GM18861 (cell line): ENCODE data around the gene B3GNT3.
"Not testable (repeated sequence)": the region's sequence is repeated elsewhere in the genome, so short reads cannot be mapped to it uniquely, and the experiment has no call there.

Source experiments
- ATAC-seq: cut with Tn5 transposase; IDR thresholded peaks from one replicate; pipeline ENCODE4 v1.9.1; 2021; ENCODE audit not compliant: unreplicated experiment

The B3GNT3 gene

DNA sequence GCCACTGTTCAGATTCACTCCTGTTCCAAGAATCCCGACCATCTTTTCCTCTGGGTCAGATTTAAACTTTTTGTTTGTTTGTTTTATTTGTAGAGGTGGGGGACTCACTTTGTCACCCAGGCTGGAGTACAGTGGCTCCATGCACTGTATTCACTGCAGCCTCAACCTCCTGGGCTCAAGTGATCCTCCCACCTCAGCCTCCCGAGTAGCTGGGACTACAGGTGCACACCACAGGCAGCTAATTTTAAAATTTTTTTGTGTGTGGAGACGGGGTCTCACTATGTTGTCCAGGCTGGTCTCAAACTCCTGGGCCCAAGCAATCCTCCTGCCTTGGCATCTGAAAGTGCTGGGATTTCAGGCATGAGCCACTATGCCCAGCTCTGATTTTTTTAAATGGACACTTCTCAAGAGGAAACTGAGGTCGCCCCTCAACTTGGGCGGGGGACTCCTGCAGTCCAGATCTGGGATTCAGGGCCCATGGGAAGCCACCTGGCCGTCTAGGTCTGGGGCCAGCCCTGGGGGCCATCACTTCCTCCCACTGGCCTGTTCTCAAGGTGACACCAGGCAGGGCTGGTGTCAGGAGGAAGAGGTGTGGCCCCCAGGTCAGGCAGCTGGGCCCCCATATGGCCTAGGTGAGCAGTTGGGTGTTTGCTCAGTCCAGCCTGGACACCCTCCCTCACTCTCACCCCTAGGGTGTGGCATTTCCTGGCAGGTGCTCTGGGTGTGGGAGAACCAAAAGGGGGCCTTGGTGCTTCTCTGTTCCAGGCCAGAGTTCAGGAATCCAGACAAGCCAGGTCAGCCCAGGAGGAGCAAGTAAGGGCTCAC is 1.3 kb downstream of the B3GNT3 start:
- no peak for ATAC-seq

DNA sequence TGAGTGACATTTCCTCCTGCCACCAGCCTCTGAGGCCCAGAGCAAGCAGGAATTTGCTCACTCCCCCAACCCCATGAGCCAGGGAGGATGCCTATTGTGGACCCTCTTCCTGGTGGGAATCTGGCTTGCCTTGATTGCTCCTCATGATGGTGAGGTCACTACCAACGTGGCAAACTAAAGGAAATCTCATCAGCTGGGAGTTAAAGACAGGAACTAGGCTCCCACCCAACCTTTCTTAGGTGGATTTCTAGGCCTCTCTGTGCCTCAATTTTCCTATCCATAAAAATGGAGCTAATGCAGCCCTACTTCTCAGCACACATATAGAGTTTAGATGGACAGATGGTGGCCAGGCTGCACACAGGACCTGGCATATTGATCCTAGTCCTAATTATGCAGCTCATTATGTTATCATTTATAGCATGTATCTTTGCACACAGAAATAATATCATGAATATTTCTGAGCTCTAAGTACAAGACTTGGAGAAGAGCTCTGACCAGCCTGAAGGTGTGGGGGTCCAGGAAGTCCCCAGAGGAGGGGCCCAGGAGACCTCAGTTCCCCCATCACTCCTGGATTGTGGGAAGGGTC is 2.0 kb downstream of the B3GNT3 start:
- ATAC-seq: no peak

DNA sequence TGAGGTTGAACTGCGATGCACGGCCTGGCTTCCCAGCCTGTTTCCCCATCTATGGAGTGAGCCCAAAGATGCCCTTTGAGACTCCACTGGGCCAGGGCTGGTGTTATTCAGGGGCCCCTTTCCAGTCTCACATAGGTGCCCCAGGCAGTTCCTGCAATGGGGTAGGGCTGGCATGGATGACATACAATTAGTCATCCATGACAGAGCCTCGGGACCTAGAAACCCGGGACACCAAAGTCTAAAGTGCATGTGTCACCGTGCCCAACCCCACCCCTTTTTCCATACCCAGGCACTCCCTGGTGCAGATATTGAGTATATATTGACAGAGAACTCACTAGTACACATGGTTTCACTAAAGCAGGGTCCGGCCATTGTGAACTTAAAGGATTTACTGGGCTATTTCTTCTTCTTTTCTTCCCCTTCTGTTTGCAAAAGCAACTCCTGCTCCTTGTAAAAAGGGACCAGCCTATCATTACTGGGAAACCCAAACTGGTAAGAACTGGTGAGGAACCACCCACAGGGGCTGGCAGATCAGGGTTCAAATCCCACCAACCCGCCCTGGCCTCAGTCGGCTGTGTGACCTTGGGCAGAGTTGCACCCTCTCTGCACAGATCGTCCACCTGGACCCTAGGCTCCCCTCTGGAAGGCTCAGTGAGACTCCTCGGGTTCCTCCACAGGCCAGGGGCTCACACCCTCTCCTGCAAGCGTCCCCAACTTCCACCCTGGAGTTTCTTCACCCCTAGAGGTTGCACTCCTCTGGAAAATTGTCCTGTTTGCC is 2.7 kb downstream of the B3GNT3 start:
- no peak for ATAC-seq

DNA sequence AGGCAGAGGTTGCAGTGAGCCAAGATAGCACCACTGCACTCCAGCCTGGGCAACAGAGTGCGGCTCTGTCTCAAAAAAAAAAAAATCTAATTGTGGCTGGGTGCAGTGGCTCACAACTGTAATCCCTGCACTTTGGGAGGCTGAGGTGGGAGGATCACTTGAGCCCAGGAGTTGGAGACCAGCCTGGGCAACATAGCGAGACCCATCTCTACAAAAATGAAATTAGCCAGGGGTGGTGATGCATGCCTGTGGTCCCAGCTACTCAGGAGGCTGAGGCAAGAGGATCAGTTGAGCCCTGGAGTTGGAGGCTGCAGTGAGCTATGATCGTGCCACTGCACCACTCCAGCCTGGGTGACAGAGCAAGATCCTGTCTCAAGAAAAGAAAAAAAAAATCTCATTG is 3.7 kb downstream of the B3GNT3 start:
- ATAC-seq: not testable (repeated sequence)

DNA sequence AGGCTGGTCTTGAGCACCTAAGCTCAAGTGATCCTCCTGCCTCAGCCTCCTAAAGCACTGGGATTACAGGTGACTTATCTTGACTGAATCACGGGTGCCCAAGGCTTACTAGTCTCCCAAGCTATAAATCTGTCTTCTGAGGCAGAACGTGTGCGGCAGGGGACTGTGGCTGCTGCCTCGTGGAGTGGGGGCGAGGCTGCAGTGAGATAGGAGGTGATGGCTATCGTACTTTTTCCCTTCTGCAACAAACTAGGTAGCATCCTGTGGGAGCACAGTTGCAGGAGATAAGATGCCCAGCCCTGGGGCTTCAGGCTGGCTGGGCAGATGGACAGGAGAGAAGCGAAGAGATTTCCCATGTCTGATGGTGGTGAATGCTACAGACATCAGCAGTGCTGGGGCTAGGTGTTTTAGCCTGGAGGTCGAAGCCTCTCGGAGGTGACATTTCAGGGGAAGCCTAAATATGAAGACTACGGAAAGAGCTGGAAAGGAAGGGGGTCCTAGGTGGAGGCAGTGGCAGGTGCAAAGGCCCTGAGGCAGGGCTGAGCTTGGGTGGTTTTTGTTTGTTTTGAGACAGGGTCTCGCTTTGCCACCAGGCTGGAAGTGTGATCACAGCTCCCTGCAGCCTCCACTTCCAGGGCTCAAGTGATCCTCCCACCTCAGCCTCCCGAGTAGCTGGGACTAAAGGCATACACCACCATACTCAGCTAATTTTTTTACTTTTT is 7.4 kb downstream of the B3GNT3 start:
- ATAC-seq: no peak

DNA sequence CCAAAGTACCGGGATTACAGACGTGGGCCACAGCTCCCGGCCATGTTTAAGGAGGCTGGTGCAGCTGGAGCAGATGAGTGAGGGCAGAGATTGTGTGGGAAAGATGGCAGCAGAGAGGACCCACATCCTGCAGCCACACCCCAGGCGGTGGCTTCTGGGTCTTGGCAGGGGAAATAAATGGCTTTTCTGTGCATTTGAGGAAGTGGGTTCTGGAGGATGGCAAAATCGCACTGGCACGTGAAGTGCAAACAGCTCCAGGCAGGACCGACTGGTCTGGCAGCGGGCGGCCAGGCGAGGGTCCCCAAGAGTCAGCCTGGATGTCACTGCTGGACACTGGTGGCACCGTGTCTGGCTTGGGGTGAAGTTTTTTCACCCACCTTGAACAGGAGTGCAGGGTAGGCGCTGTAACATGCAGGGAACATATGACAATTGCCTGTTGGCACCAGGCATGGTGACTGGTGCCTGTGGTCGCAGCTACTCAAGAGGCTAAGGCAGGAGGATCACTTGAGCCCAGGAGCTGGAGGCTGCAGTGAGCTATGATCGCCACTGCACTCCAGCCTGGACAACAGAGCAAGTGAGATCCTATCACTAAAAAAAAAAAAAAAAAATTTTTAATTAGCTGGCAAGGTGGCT is 8.4 kb downstream of the B3GNT3 start:
- no peak for ATAC-seq

DNA sequence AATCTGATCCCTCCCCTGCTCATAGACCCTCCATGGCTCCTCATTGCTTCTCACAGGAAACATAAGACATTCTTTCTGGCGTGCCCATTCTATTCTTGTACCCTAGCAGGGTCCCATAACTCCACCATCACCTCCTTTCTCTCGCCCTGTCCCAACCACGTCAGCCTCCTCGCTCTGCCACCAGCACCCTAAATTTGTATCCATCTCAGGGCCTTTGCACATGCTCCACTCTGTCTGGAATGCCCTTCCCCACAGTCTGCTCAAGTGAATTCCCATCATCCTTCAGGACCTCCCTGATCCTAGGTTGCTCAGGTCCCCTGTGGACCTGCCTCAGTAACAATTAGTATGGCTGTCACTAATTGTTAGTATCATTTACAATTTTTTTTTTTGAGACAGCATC is 10.5 kb downstream of the B3GNT3 start:
- no peak for ATAC-seq

DNA sequence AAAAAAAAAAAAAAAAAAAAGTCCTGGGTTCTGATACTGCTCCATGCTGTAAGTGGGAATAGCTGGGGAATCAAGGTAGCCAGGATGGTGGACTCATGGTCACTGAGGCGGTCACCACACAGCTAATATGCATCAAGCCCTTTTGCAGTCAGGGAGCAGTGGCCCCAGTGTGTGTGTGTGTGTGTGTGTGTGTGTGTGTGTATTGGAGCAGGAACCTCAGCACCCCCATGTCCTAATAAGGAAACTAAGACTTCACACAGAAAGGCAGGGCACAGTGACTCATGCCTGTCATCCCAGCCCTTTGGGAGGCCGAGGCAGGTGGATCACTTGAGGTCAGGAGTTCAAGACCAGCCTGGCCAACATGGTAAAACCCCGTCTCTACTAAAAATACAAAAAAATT is 12.0 kb downstream of the B3GNT3 start:
- ATAC-seq: no peak

DNA sequence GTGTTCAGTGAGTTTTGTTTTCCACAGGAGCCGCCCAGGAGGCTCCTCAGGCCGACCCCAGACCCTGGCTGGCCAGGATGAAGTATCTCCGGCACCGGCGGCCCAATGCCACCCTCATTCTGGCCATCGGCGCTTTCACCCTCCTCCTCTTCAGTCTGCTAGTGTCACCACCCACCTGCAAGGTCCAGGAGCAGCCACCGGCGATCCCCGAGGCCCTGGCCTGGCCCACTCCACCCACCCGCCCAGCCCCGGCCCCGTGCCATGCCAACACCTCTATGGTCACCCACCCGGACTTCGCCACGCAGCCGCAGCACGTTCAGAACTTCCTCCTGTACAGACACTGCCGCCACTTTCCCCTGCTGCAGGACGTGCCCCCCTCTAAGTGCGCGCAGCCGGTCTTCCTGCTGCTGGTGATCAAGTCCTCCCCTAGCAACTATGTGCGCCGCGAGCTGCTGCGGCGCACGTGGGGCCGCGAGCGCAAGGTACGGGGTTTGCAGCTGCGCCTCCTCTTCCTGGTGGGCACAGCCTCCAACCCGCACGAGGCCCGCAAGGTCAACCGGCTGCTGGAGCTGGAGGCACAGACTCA is 12.9 kb downstream of the B3GNT3 start:
- ATAC-seq: no peak

DNA sequence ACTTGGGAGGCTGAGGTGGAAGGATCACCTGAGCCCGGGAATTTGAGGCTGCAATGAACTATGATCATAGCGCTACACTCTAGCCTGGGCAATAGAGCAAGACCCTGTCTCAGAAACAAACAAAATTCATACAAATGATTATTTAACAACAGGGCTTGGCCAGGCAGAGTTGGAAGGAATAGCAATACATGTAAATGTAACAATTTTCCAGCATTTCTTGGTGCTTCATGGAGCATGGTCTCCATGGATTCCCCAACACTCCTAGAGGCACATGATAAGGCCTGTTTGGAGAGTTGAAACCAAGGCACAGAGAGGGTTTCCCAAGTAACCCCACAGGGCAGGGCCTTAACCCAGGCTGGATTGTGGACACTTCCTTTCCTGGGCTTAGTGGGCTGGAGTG is 16.2 kb downstream of the B3GNT3 start:
- ATAC-seq: no peak

DNA sequence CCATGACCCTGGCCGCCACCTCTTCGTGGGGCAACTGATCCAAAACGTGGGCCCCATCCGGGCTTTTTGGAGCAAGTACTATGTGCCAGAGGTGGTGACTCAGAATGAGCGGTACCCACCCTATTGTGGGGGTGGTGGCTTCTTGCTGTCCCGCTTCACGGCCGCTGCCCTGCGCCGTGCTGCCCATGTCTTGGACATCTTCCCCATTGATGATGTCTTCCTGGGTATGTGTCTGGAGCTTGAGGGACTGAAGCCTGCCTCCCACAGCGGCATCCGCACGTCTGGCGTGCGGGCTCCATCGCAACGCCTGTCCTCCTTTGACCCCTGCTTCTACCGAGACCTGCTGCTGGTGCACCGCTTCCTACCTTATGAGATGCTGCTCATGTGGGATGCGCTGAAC is 16.7 kb downstream of the B3GNT3 start:
- no peak for ATAC-seq

DNA sequence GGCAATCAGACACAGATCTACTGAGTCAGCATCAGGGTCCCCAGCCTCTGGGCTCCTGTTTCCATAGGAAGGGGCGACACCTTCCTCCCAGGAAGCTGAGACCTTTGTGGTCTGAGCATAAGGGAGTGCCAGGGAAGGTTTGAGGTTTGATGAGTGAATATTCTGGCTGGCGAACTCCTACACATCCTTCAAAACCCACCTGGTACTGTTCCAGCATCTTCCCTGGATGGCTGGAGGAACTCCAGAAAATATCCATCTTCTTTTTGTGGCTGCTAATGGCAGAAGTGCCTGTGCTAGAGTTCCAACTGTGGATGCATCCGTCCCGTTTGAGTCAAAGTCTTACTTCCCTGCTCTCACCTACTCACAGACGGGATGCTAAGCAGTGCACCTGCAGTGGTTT is 17.2 kb downstream of the B3GNT3 start:
- no peak for ATAC-seq

DNA sequence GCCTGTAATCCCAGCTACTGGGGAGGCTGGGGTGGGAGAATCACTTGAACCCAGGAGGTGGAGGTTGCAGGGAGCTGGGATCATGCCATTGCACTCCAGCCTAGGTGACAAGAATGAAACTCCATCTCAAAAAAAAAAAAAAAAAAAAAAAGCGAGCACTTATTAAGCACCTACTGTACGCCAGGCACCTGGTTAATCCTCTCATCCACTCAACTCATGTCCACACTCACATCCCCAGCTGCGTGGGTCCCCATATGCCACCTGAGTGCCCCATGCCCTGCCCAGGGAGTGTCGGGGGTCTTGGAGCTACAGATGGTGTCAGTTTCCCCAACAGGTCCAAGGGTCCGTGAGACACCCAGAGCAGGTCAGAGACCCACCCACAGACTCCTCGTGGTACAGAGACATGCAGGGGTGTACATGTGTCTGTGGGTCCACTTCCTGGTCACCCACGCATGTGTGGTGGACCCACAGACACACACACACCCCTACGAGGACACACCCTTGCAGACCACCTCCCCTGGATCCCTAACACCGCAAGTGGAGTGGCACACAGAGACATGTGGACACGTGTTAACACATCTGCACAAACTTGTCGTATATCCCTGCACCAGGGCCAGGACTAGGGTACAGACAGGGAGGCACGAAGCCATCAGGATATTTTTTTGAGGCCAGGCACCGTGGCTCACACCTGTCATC is 22.9 kb downstream of the B3GNT3 start:
- ATAC-seq: no peak

DNA sequence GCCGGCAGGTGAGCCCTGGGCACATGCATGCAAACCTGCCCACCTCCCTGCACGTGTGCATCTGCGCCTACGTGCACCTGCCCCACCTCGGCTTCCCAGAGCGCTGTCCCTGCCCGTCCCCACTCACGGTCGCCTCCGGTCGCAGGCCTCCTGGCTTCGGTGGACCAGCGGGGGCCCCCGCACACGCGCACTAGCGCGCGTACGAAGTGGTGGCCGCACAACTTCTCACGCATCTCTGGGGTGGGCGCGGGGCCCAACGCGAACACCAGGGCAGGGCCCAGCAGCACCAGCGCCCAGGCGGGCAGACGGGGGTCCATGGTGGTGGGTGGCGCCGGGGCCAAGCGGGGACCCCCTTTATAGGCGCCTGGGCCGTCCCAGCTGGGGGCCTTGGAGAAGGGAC is 26.3 kb downstream of the B3GNT3 start, which contains the start of gene INSL3:
INSL3 (minus strand) TSS at position 330 of the 400 bp plus-strand sequence; CDS start at position 317, 13 bp downstream.
- no peak for ATAC-seq

DNA sequence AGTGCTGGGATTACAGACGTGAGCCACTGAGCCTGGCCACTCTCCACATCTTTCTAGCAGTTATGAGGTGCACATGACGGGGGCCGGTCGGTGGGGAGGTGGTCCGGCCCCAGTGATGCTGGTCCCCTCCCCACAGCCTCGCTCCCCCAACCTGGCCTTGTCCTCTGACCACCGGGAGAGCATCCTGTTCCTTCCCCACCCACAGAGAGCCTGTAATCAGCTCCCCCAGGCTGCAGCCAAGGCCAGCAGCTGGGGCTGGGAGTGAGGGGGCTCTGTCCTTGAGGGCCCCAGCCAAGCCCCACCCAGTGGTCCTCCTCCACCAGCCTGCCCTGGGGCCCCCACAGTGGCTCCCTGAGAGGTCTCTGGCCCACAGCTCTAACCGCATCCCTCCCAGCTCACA is 29.4 kb downstream of the B3GNT3 start:
- no peak for ATAC-seq

DNA sequence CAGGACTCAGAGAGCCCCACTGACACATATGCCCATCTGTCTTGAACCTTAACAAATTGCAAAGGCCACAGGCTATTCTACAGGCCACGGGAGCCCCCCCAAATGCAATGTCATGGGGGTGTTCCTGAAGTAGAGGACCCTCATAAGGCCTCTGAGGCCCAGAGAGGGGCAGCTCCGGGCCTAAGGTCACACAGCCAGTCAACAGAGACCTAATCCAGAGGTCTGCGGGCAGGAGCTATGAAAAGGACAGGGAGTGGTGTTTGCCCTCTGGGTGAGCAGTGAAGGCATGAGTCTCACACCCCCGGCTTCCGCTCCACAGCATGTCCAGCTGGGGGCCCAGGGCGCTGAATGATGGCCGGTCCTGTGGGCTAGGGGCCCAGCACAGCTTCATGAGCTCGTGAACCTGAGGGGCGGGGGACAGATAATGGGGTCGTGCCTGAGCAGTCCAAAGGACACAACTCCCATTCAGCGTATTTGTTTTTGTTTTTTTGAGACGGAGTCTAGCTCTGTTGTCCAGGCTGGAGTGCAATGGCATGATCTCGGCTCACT is 31.6 kb downstream of the B3GNT3 start:
- no peak for ATAC-seq

DNA sequence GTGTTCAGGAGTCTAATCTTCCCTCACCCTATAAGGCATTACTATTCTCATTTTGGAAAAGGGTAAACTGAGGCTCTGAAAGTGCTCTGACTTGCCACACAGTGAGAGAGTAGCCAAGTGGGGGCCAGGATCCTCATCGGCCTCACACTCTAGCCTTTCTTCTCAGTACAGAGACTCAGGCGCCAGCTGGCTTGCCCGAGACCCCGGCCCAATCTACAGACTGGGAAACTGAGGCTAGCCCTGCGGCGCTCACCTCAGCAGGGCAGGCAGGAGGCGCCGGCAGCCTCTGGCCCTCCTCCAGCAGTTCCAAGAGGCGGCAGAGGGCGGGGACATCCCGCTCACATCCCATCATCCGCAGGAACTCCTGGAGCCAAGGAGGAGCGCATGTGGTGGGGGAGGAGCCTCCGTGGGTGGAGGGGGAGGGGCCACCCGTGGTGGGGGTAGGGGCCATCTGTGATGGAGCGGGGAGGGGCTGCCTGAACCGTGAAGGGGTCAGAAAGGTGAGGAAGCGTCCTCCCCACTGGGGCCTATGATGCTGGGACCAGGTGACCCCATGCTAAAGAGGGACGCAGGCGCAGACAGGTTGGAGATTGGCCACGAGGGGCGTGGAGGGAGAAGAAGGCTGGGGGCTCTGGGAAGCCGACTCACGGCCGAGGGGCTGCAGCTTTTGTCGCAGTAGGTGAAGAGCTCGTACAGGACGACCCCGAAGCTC is 35.1 kb downstream of the B3GNT3 start:
- ATAC-seq: no peak

DNA sequence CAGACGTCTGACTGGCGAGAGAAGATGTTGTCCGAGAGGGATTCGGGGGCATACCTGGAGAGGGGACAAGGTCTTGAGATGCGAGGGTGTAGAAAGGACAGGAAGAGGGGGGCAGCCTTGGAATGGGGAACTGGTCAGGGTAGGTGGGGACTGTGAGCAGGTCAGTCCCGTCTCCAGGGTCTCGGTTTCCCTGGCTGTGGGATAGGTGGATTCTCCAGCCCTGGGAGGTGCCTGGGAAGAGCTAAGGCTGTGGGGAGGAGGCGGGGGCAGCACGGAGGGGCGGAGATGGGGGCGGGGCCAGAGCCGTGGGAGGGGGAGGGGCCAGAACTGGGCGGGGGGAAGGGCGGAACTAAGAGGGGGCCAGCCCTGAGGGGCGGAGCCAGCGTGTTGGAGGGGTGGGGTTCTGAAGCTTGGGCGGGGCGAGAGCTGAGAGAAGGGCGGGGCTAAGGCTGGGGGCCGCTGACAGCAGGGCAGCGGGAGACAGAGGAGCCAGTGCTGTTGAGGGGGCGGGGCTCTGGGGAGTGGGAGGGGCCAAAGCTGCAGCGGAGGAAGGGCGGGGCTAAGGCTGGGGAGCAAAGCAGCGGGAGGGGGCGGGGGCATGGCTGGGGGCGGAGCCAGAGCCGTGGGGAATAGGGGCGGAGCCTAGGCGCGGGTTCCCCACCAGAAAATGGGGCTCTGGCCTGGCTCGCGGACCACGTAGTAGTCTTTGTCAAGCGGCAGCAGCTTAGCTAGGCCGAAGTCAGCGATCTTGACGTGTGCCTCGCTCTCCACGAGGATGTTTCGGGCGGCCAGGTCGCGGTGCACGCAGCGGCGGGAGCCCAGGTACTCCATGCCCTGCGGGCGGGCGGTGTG is 35.9 kb downstream of the B3GNT3 start:
- no peak for ATAC-seq
